Tibial nerve (tissue), 4 donors: ENCODE measurements around the gene TNRC18. TPM values are rescaled to one million over a fixed set of nuclear protein-coding genes. Genes with fewer than 3 reads are reported as not detected.
A peak's percentile ranks its signal among the peaks of the same experiment; 100 is the strongest.

Experiments used
- DNase-seq, 2 donors: peaks; one replicate each; pipeline ENCODE4 v3.0.0-alpha.2; 2019; ENCODE audit warnings: low spot score in 2 of 2
- H3K27ac ChIP-seq, 4 donors: fragments of 200-600 bp; sonication (generic) in 3 of 4; one replicate each; pipeline ENCODE4 v1.5.1; 2017 to 2019; ENCODE audit warnings: mild to moderate bottlenecking in 1 of 4
- H3K27me3 ChIP-seq, 2 donors: fragments of 200-600 bp; sonication (generic) in 1 of 2; one replicate each; pipeline versions ENCODE4 v1.5.1 to v1.6.0; 2017 to 2019
- H3K36me3 ChIP-seq, 3 donors: fragments of 200-600 bp; sonication (generic); one replicate each; pipeline ENCODE4 v1.5.1; 2018 to 2019
- H3K4me1 ChIP-seq, 4 donors: fragments of 200-600 bp; sonication (generic) in 3 of 4; one replicate each; pipeline ENCODE4 v1.5.1; 2017 to 2019
- H3K4me3 ChIP-seq, 4 donors: fragments of 200-600 bp; sonication (generic) in 3 of 4; one replicate each; pipeline ENCODE4 v1.5.1; 2017 to 2019; ENCODE audit warnings: mild to moderate bottlenecking in 1 of 4, moderate library complexity in 1 of 4
- H3K9me3 ChIP-seq, 4 donors: fragments of 200-600 bp; sonication (generic) in 3 of 4; one replicate each; pipeline ENCODE4 v1.5.1; 2017 to 2019
- EP300 ChIP-seq, 2 donors: sonication (generic); formaldehyde crosslinking; IDR thresholded peaks; one replicate each; pipeline ENCODE4 v1.6.1; 2017; ENCODE audit warnings: antibody characterized with exemption in 2 of 2, mild to moderate bottlenecking in 1 of 2
- POLR2A ChIP-seq, 2 donors: fragments of 450-650 bp; IDR thresholded peaks; one replicate each; pipeline ENCODE4 v1.6.1; 2017; ENCODE audit warnings: antibody characterized with exemption in 2 of 2, mild to moderate bottlenecking in 2 of 2, moderate library complexity in 2 of 2
- WGBS, 2 donors: methylation state at CpG; one replicate each; pipeline ENCODE4 v1.1.5; 2018; 5-methylcytosine and 5-hydroxymethylcytosine counted together
- total RNA-seq, 4 donors: library from RNA; depleted of rRNA; stranded (reverse); fragments of >200 nt; gene quantifications; one replicate each; pipeline ENCODE4 v1.1.0, GENCODE V29; 2016
- TF ChIP-seq, protein P1 (sequence below), 5 experiments: fragments of 200-600 bp in 3 of 5; fragments of 450-650 bp in 2 of 5; sonication (generic) in 3 of 5; IDR thresholded peaks; one replicate each; pipeline ENCODE4 v1.5.1; 2016 to 2019; ENCODE audit warnings: antibody characterized with exemption in 5 of 5, mild to moderate bottlenecking in 3 of 5, moderate library complexity in 2 of 5

TNRC18 gene
- total RNA-seq, 4 donors from 2014 or later: 76.9 to 241 (median 147) TPM

DNA sequence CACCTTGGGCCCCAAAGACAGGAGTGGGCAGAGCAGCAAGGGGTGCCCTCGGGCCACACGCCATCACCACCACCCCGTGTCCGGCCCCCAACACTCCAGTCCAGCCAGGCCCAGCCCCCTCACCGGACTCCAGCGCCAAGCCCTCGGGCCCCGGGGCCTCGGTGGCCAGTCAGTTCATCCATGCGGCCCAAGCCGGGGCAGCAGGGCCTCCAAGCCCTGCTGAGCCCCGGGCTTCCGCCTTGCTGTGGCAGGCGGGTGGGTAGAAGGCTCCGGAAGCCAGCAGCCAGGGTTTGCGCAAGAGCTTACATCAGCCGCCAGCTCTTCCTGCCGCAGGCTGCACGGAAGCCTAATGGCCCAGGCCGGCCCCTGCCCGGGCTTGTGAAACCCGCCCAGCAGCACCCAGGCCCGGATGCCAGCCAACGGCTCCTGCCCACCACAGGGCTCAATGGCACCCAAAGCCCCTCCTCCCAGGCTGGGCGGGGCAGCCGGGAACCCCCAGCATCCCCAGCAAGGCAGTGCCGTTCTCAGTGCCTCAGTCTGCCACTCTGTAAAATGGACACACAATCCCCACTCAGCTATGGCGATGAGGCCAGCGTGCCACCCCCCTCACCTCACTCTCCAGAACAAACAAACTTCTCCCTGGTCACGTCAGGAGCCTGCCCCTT, 26.5 kb downstream of the TNRC18 start:
- Histone ChIP-seq H3K4me1 (peaks cover 0 to 39% (median 22%) of the 10 kb centered on the region in 4 donors), H3K9me3 (no peaks in the 10 kb centered on the region), H3K4me3 (peak overlapping the region; percentile 3 to 50 (median 29)), H3K27me3 (no peaks in the 10 kb centered on the region), H3K27ac (peak overlapping the region; percentile 50 to 89 (median 86)), H3K36me3 (peaks cover 0 to 38% (median 0%) of the 10 kb centered on the region in 3 donors)
- DNase-seq: peak; percentile 41 to 55
- 22 to 25% methylated on average over 21 of the region's 30 CpGs for WGBS, 2 donors
- peak in 1 of 2 donors; percentile 39 for TF ChIP-seq POLR2A (IDR thresholded peaks at IDR 0.05)
- TF ChIP-seq EP300 (IDR thresholded peaks at IDR 0.05): peak in 1 of 2 donors; percentile 79
- TF ChIP-seq, protein P1, sequence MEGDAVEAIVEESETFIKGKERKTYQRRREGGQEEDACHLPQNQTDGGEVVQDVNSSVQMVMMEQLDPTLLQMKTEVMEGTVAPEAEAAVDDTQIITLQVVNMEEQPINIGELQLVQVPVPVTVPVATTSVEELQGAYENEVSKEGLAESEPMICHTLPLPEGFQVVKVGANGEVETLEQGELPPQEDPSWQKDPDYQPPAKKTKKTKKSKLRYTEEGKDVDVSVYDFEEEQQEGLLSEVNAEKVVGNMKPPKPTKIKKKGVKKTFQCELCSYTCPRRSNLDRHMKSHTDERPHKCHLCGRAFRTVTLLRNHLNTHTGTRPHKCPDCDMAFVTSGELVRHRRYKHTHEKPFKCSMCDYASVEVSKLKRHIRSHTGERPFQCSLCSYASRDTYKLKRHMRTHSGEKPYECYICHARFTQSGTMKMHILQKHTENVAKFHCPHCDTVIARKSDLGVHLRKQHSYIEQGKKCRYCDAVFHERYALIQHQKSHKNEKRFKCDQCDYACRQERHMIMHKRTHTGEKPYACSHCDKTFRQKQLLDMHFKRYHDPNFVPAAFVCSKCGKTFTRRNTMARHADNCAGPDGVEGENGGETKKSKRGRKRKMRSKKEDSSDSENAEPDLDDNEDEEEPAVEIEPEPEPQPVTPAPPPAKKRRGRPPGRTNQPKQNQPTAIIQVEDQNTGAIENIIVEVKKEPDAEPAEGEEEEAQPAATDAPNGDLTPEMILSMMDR (IDR thresholded peaks at IDR 0.05): no peak

DNA sequence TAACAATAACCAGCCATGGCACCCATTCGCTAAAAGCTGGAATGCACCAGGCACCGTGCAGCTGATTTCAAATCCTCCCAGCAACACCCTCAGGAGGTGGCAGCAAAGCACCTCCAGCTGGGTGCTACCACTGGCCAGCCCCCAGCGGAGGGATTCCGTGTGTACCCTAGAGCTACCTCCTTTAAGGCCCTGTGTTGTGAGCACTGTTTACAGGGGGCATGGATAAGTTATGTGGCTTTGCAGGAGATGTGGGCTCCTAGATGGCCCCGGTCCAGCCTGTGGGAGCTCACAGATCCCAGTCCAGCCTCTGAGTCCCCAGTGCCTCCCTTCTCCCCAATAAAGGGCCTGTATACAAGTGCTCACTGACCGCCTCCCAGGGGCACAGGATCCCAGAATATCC, 27.1 kb downstream of the TNRC18 start:
- TF ChIP-seq EP300 (IDR thresholded peaks at IDR 0.05): no peak
- no peak for TF ChIP-seq POLR2A (IDR thresholded peaks at IDR 0.05)
- TF ChIP-seq, protein P1 (IDR thresholded peaks at IDR 0.05): peak in 3 of 5 experiments; percentile 6 to 43 (median 13)
- WGBS, 2 donors: 38 to 51% methylated on average over 5 to 6 of the region's 6 CpGs
- Histone ChIP-seq H3K4me1 (peaks cover 0 to 39% (median 22%) of the 10 kb centered on the region in 4 donors), H3K27ac (peak overlapping the region; percentile 50 to 89 (median 86)), H3K27me3 (no peaks in the 10 kb centered on the region), H3K9me3 (no peaks in the 10 kb centered on the region), H3K36me3 (peaks cover 0 to 41% (median 0%) of the 10 kb centered on the region in 3 donors), H3K4me3 (peak overlapping the region; percentile 3 to 50 (median 29))
- DNase-seq: peak in 1 of 2 donors; percentile 14

DNA sequence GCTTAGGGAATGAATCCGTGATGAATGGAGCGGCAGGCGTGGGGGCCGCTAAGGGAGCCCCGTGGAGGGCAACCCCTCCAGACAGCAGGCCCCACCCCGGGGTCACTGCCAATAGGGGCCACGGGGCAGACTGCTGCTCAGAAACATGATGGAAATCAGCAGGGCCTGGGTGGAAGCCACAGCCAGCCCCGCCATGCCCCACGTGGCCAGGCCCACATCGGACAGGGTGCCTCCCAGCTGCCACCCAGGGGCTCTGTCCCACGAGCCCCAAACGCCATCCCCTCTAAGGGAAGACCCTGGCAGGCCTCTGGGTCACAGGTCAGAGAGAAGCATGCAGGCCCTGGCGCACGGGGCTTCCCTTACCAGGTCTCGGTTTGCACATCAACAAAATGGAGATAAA, 28.4 kb downstream of the TNRC18 start:
- Histone ChIP-seq H3K27me3 (no peaks in the 10 kb centered on the region), H3K4me1 (peaks cover 0 to 45% (median 22%) of the 10 kb centered on the region in 4 donors), H3K36me3 (peaks cover 0 to 46% (median 4%) of the 10 kb centered on the region in 3 donors), H3K4me3 (no peak overlapping the region), H3K27ac (peak overlapping the region in 2 of 4 donors; percentile 33 to 61), H3K9me3 (no peaks in the 10 kb centered on the region)
- DNase-seq: no peak
- 63 to 70% methylated on average over 5 to 11 of the region's 15 CpGs for WGBS, 2 donors
- TF ChIP-seq EP300 (IDR thresholded peaks at IDR 0.05) (no peak), POLR2A (IDR thresholded peaks at IDR 0.05) (no peak)
- TF ChIP-seq, protein P1 (IDR thresholded peaks at IDR 0.05): no peak

DNA sequence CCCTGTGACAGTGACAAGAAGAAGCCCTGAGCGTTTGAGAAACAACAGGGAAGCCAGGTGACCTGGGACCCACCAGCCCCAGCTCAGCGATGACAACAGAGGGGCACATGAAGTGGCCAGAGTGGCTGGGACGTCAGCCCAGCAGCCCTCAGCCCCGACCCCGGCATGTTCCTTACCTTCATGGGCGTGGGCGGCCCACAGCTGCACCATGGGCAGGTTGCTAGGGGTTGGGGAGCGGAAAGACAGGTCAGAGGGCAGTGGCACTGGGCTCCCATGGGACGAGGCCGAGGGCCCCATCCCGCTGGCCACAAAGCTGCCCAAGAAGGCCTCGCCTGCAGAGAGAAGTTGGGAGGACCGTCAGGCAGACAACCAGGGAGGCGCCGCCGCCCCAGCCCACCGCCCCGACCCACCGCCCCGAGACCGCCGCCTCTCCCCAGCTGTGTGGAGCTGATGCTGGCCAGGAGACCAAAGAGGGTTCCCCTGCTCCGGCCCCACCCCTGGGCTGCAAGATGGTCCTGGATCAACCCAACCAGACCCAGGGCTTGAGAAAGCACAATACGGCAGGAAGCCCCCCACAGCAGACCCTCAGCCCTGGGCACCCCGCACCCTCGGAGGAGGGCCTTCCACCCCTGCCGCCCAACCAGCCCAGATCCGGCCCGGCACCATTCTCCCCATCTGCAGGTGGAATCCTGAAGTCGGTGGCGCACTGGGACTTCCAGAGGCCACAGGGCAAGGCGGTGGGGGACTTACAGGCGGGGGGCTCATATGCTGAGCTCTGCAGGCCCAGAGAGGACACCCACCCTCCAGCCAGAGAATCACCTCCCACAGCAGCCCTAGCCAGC, 29.1 kb downstream of the TNRC18 start:
- Histone ChIP-seq H3K36me3 (peaks cover 0 to 53% (median 4%) of the 10 kb centered on the region in 3 donors), H3K27me3 (no peaks in the 10 kb centered on the region), H3K27ac (peak overlapping the region in 1 of 4 donors; percentile 61), H3K4me3 (no peak overlapping the region), H3K9me3 (no peaks in the 10 kb centered on the region), H3K4me1 (peaks cover 0 to 45% (median 22%) of the 10 kb centered on the region in 4 donors)
- TF ChIP-seq, protein P1 (IDR thresholded peaks at IDR 0.05): no peak
- TF ChIP-seq POLR2A (IDR thresholded peaks at IDR 0.05): no peak
- no peak for TF ChIP-seq EP300 (IDR thresholded peaks at IDR 0.05)
- 85 to 86% methylated on average over 9 to 33 of the region's 33 CpGs for WGBS, 2 donors
- no peak for DNase-seq
